WTC11 (cell line): ENCODE data around the gene INSC. TPM values are rescaled to one million over a fixed set of nuclear protein-coding genes. Genes with fewer than 3 reads are reported as not detected.

Source experiments
- ATAC-seq: fragments of 200-7000 bp; cut with Tn5 transposase; 2 replicates; pipeline ENCODE4 v1.10.0; 2021; ENCODE audit warnings: mild to moderate bottlenecking, moderate library complexity
- CTCF ChIA-PET: fragments of 300-600 bp; sonication (Branson Sonifier 250); formaldehyde crosslinking; loops from one replicate; lab custom pipeline; 2021; ENCODE audit warnings: antibody characterized with exemption; lab: Charles Lee
- POLR2A ChIA-PET: fragments of 350-600 bp; sonication (Branson Sonifier 250); formaldehyde crosslinking; loops from one replicate; lab custom pipeline; 2021; ENCODE audit warnings: antibody characterized with exemption; lab: Charles Lee
- DNase-seq: peaks from one replicate; pipeline ENCODE4 v3.0.0; 2021; ENCODE audit warnings: low spot score
- H3K27ac Mint-ChIP-seq: 2 replicates; pipeline ENCODE4 v1.8.0; 2021; ENCODE audit warnings: mixed read lengths
- H3K27me3 Mint-ChIP-seq: 2 replicates; pipeline ENCODE4 v1.8.0; 2021; ENCODE audit warnings: low read depth, mild to moderate bottlenecking, moderate library complexity, mixed read lengths
- H3K36me3 Mint-ChIP-seq: 2 replicates; pipeline ENCODE4 v1.8.0; 2021; ENCODE audit warnings: mixed read lengths
- H3K4me1 Mint-ChIP-seq: 2 replicates; pipeline ENCODE4 v1.8.0; 2022; ENCODE audit warnings: mixed read lengths
- H3K4me3 Mint-ChIP-seq: 2 replicates; pipeline ENCODE4 v1.8.0; 2021; ENCODE audit warnings: mild to moderate bottlenecking, moderate library complexity, mixed read lengths
- H3K9me3 Mint-ChIP-seq: 2 replicates; pipeline ENCODE4 v1.8.0; 2021; ENCODE audit warnings: mixed read lengths
- ARID4B ChIP-seq: sonication (generic); formaldehyde crosslinking; IDR thresholded peaks from 2 replicates; pipeline ENCODE4 v1.8.0; 2023; ENCODE audit warnings: missing genetic modification reagents, mild to moderate bottlenecking, borderline replicate concordance
- CBFB ChIP-seq: sonication (generic); formaldehyde crosslinking; IDR thresholded peaks from 2 replicates; pipeline ENCODE4 v1.8.1; 2022; ENCODE audit warnings: mild to moderate bottlenecking, low read depth, missing genetic modification reagents
- CREB1 ChIP-seq: sonication (generic); formaldehyde crosslinking; IDR thresholded peaks from 2 replicates; pipeline ENCODE4 v1.8.0; 2023; ENCODE audit warnings: mild to moderate bottlenecking, missing genetic modification reagents
- FOXJ3 ChIP-seq: sonication (generic); formaldehyde crosslinking; IDR thresholded peaks from 2 replicates; pipeline ENCODE4 v1.9.0; 2021; ENCODE audit warnings: missing genetic modification reagents, mild to moderate bottlenecking, borderline replicate concordance
- GTF2I ChIP-seq: fragments of 250-450 bp; sonication (Bioruptor Pico); conservative IDR thresholded peaks from 2 replicates; pipeline ENCODE4 v1.4.0; 2021; ENCODE audit warnings: mild to moderate bottlenecking
- IRF2 ChIP-seq: sonication (generic); formaldehyde crosslinking; IDR thresholded peaks from 2 replicates; pipeline ENCODE4 v1.8.0; 2022; ENCODE audit warnings: low read depth, missing genetic modification reagents, borderline replicate concordance
- MLX ChIP-seq: sonication (generic); formaldehyde crosslinking; IDR thresholded peaks from 2 replicates; pipeline ENCODE4 v1.8.1; 2023; ENCODE audit warnings: mild to moderate bottlenecking, missing genetic modification reagents, moderate library complexity
- NR2C2 ChIP-seq: sonication (generic); formaldehyde crosslinking; IDR thresholded peaks from 2 replicates; pipeline ENCODE4 v1.8.0; 2022; ENCODE audit warnings: mild to moderate bottlenecking, missing genetic modification reagents
- NR3C1 ChIP-seq: sonication (generic); formaldehyde crosslinking; conservative IDR thresholded peaks from 2 replicates; pipeline ENCODE4 v1.8.1; 2023; ENCODE audit warnings: low read depth, mild to moderate bottlenecking, missing genetic modification reagents
- ZNF138 ChIP-seq: sonication (generic); formaldehyde crosslinking; conservative IDR thresholded peaks from 2 replicates; pipeline ENCODE4 v1.8.1; 2022; ENCODE audit warnings: mild to moderate bottlenecking, moderate library complexity, missing genetic modification reagents
- ZNF423 ChIP-seq: fragments of 250-450 bp; sonication (Bioruptor Pico); IDR thresholded peaks from 2 replicates; pipeline ENCODE4 v2.1.2; 2022; ENCODE audit warnings: mild to moderate bottlenecking, moderate library complexity
- ZNF512 ChIP-seq: sonication (generic); formaldehyde crosslinking; IDR thresholded peaks from 2 replicates; pipeline ENCODE4 v1.8.1; 2022; ENCODE audit warnings: missing genetic modification reagents, borderline replicate concordance
- total RNA-seq: library from RNA; stranded (reverse); gene quantifications from 3 replicates; pipeline ENCODE4 v1.2.3, GENCODE V29; 2021
- TF ChIP-seq, protein P1 (sequence below): sonication (generic); formaldehyde crosslinking; IDR thresholded peaks from 2 replicates; pipeline ENCODE4 v1.8.0; 2022; ENCODE audit warnings: mild to moderate bottlenecking, missing genetic modification reagents

Gene INSC
- total RNA-seq, 1 experiment from 2014 or later: 0.44 TPM

- TF ChIP-seq ARID4B (CRISPR knock-in tag) (no peak), CBFB (CRISPR knock-in tag) (no peak), NR3C1 (CRISPR knock-in tag) (no peak), IRF2 (no peak), ZNF138 (CRISPR knock-in tag) (no peak), GTF2I (CRISPR knock-in tag) (no peak), CREB1 (CRISPR knock-in tag) (no peak), FOXJ3 (no peak), ZNF512 (CRISPR knock-in tag) (no peak), NR2C2 (CRISPR knock-in tag) (no peak)
- TF ChIP-seq, all 79 proteins: peak for 0
These were observed 42.1 kb upstream of the INSC start (continued) for GRCh38 chr11:15072551-15073143.

DNA sequence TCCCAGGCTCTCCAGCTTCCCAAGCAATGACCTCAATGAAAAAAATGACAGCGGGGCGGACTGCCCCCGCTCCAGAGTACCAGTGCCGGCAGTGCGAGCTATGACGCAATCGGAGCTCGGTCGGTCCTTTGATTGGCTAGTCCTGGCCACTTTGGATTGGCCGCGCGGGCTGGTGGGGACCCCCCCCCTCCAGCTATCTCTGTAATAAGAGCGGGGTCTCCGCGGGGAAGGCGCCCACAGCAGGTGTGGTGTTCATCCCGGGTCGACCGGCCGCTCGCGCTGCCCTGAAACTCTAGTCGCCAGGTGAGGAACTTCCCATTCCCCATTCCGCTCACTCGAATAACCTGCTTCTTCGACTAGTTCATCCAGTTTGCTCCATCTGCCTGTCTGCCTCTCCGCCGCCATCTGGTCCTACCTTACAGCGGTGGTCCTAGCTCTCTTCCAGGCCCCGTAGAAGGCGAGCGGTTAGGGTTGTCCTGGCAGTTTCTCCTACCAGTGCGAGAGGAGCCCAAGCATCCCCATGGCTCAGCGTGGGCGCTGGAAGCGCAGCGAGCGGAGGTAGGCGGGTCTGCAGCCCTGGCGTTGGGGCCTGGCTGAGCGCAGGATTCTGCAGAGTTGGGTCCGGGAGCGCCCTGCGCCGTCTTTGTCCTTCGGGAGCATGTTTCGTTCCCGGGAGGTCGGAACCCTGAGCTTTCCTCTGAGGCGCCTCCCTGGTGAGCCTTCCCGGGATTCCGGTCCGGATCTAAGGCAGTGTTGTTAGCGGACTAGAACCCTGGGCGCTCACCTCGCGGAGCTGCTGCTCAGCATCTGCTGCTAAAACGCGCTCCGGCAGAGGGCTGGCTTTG is 41.1 kb upstream of the INSC start, which contains the start of gene CALCB:
Gene CALCB (plus strand): TSS at position 233 of the 845 bp plus-strand sequence. CDS start 1,126 bp downstream, outside the sequence.
- ChIA-PET POLR2A (interaction anchor here (0.7 kb wide), 1 partner anchor 28 kb away, joined by 3 read pairs; no protein-coding TSS in a partner anchor), CTCF (interaction anchor here (0.5 to 6.0 kb wide), 23 partner anchors 34 to 1981 kb away, joined by 3 to 157 read pairs (median 5); partner anchors contain the start of gene INSC)
- DNase-seq (peak; percentile 65), ATAC-seq (peak; percentile 12)
- Mint-ChIP-seq H3K27ac (no peak within 1 kb of the TSS), H3K27me3 (peaks cover 55% of the 10 kb centered on the region), H3K36me3 (peaks cover 17% of the 10 kb centered on the region), H3K9me3 (peaks cover 17% of the 10 kb centered on the region), H3K4me3 (peak within 1 kb of the TSS; percentile 78), H3K4me1 (peaks cover 18% of the 10 kb centered on the region)
- TF ChIP-seq MLX (CRISPR knock-in tag) (no peak), NR3C1 (CRISPR knock-in tag) (0 out of 2 replicates have a peak, but pooled peaks have one; percentile 11), ZNF423 (CRISPR knock-in tag) (0 out of 2 replicates have a peak, but pooled peaks have one; percentile 3), CBFB (CRISPR knock-in tag) (0 out of 2 replicates have a peak, but pooled peaks have one; percentile 10)
- TF ChIP-seq, protein P1, sequence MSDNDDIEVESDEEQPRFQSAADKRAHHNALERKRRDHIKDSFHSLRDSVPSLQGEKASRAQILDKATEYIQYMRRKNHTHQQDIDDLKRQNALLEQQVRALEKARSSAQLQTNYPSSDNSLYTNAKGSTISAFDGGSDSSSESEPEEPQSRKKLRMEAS (CRISPR knock-in tag): peak; percentile 80
